GM15510 (cell line): Measurements from ENCODE around the gene MKKS.

Source experiments
- POLR2A ChIP-seq: IDR thresholded peaks from 3 replicates; pipeline ENCODE4 v1.6.1; 2011; ENCODE audit warnings: borderline replicate concordance; ENCODE audit not compliant: insufficient read length; ENCODE audit errors: extremely low read depth

Gene MKKS

DNA sequence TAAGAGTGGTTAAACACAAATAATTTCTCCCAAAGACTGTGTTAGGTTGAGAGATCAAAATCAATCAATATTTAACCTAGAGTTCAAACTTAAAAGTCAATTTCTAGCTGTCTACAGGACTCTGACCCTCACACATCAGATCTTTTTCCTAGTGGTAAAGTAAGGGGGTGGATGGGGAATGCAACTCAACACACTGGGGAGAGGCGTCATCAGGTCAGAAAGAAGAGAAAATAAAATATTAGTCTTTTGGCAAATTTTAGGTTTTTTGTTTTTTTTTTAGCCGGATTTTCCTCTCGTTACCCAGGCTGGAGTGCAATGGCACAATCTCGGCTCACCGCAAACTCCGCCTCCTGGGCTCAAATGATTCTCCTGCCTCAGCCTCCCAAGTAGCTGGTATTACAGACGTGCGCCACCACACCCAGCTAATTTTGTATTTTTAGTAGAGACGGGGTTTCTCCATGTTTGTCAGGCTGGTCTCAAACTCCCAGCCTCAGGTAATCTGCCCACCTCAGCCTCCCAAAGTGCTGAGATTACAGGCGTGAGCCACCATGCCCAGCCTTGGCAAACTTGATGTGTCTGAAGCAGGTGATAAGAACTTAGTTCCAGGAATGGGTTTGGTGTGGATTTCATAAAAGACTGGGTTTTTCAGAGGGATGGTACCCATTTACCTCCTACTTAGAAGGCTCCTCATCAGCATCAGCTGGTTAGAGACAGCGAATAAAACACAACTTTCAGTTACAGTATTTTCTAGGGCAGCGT lies 65.9 kb downstream of the MKKS start:
- no peak for TF ChIP-seq POLR2A

GRCh38 chr20:10367693-10367942 lies 66.4 kb downstream of the MKKS start:
- TF ChIP-seq POLR2A: no peak

DNA sequence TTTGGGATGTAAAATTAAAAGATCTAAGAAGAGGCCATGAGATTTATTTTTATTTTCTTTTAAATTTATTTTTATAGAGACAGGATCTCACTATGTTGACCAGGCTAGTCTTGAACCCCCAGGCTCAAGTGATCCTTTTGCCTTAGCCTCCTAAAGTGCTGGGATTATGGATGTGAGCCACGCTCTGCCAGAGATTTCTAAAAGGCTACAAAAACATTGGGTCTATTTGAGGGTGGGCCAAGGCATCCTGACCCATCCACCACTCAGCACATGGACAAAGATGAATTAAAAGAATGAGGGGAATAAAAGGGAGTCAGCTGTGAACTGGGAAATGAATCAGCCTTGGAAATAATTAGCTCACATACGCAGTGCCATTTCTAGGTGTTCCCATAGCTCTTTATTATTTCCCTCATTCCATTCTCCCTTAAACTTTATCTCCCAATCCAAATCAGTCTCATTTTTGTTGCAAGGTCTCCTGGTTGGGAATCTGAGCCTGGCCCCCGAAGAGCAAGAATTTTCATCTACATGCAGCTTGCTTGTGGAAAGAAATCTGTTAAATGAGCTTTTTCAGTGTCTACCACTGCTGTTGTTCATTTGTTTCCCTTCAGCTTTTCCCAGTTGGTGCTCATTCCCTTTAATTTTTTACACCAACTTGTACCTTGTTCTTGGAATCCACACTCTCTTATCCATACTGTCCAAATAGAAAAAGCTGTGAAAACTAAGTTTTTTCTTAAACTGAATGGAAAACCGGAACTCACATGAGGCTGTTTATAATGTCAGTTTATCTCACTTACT lies 66.9 kb downstream of the MKKS start:
- no peak for TF ChIP-seq POLR2A

DNA sequence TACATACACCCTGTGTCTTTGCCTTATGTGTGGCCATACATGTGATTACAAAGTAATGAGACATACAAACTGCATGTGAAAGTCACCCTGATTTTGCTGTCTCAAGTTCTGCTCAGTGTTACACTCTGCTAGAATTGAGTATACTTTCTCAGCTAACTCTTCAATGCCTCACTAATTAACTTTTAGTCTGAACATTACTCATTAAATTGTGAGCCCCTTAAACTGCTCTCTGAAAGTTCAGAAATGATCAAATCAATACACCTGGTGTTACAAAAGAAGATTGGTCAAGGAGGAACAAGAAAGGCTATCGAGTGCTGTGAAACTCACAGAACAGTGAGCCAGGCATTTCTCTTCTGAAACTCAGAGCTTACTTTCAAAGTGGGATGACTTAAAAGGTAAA lies 71.3 kb downstream of the MKKS start:
- no peak for TF ChIP-seq POLR2A

DNA sequence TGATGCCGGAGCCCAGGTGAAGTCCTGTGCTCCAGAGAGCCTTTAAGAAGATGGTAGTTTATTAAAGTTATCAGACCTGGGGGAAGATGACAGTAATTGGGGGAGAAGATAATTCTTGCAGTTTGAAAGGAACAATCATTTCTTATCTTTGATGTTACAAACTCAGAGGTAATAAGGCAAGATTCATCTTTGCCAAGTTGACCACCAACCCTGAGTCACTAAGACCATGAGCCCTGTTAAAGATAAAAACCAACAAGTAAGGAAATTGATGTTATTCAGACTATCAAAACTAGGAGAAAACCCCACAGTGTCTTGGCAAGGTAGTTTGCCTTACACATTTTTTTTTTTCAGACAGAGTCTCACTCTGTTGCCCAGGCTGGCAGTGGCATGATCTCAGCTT lies 73.1 kb downstream of the MKKS start:
- no peak for TF ChIP-seq POLR2A

DNA sequence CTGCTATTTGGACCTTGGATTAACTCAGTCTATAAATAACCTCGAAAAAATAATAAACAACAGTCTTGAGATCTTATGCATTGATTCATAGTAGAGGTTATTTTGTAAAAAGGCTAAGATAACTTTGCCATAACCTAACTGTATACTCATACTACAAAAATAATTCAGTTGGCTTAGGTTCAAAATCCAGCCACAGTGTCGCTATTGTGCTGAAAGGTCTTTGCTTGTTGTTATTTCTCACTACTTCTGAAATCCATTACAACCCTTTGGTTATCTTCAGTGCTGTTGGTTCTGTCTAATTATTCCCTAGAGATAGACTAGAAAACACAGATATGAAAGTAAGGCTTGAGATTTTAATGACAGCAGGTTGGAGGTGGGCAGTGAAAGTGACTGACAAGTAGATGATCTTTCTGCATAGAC lies 74.4 kb downstream of the MKKS start:
- TF ChIP-seq POLR2A: no peak

GRCh38 chr20:10357974-10358373 lies 76.0 kb downstream of the MKKS start:
- TF ChIP-seq POLR2A: no peak

GRCh38 chr20:10357061-10357708 lies 76.8 kb downstream of the MKKS start:
- TF ChIP-seq POLR2A: no peak

DNA sequence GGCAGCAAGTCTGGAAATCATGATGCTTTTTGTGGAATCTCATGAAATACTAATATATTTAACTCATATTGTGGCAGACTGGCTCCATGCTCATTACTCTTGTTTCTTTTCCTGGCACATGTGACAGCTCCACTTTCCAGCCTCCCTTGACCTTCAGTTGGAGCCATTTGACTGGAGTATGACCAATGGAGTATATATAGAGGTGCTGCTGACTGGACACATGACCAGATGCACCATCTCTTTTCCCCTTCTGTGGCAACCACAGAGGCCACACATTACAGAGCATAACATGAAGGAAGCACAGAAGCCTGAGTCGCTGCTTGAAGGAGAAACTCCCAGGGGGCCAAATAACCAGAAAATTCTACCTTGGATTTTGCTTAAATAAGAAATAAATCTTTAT lies 77.4 kb downstream of the MKKS start:
- TF ChIP-seq POLR2A: no peak

- TF ChIP-seq POLR2A: no peak
Observed at GRCh38 chr20:10352934-10353824, 80.8 kb downstream of the MKKS start.
